B cell (primary cell): ENCODE results near the gene CREB5. TPM values are rescaled to one million over a fixed set of nuclear protein-coding genes. Genes with fewer than 3 reads are reported as not detected.
"Not testable (repeated sequence)": the region's sequence is repeated elsewhere in the genome, so short reads cannot be mapped to it uniquely, and the experiment has no call there.

Experiments used
- ATAC-seq: fragments of 200-7000 bp; cut with Tn5 transposase; one replicate; pipeline ENCODE4 v1.10.0; 2021; ENCODE audit warnings: low read depth, mild to moderate bottlenecking, moderate number of reproducible peaks, moderate library complexity
- CTCF ChIA-PET: fragments of 350-600 bp; sonication (Branson Sonifier 250); formaldehyde crosslinking; loops from one replicate; lab custom pipeline; 2021; ENCODE audit warnings: antibody characterized with exemption, inconsistent platforms; lab: Charles Lee
- POLR2A ChIA-PET: fragments of 350-600 bp; sonication (Branson Sonifier 250); formaldehyde crosslinking; loops from one replicate; lab custom pipeline; 2021; ENCODE audit warnings: antibody characterized with exemption; lab: Charles Lee
- DNase-seq: peaks from one replicate; pipeline ENCODE4 v3.0.0; 2013
- H2AFZ ChIP-seq: 2 replicates; pipeline ENCODE4 v1.6.1; 2012; ENCODE audit warnings: mild to moderate bottlenecking, low read depth, low read length; ENCODE audit not compliant: insufficient read depth, poor library complexity, severe bottlenecking
- H3K27ac ChIP-seq, 2 donors: 1 replicate in 1 of 2; 2 replicates in 1 of 2; pipeline ENCODE4 v1.5.1; 2012 to 2013; ENCODE audit warnings: low read length in 2 of 2, mild to moderate bottlenecking in 2 of 2, moderate library complexity in 1 of 2
- H3K27me3 ChIP-seq, 4 experiments: fragments of 200-600 bp in 1 of 4; sonication (generic) in 1 of 4; replicated peaks in 1 of 4; 1 replicate in 2 of 4; 2 replicates in 2 of 4; pipeline versions ENCODE4 v1.6.1 to v1.7.0; 2013 to 2016; ENCODE audit warnings: low read length in 3 of 4, mild to moderate bottlenecking in 2 of 4, mixed read lengths in 1 of 4, moderate library complexity in 1 of 4; ENCODE audit not compliant: insufficient read depth in 4 of 4, control insufficient read depth in 3 of 4; ENCODE audit errors: control extremely low read depth in 1 of 4
- H3K36me3 ChIP-seq, 2 experiments: replicated peaks in 1 of 2; 1 replicate in 1 of 2; 2 replicates in 1 of 2; pipeline versions ENCODE4 v1.6.1 to v1.7.1; 2013; ENCODE audit warnings: low read length in 1 of 2; ENCODE audit not compliant: insufficient read depth in 2 of 2, control insufficient read depth in 1 of 2; ENCODE audit errors: control extremely low read depth in 1 of 2, extremely low read depth in 1 of 2
- H3K4me1 ChIP-seq, 2 donors: fragments of 200-600 bp in 1 of 2; sonication (generic) in 1 of 2; 1 replicate in 1 of 2; 2 replicates in 1 of 2; pipeline versions ENCODE4 v1.5.1 to v1.6.1; 2013 to 2017; ENCODE audit warnings: low read length in 2 of 2; ENCODE audit not compliant: control insufficient read depth in 2 of 2, insufficient read depth in 2 of 2
- H3K4me2 ChIP-seq: replicated peaks from 2 replicates; pipeline ENCODE3; 2012; ENCODE audit warnings: mild to moderate bottlenecking, low read depth, low read length; ENCODE audit not compliant: poor library complexity, severe bottlenecking
- H3K4me3 ChIP-seq, 5 experiments: fragments of 200-600 bp in 1 of 5; sonication (generic) in 1 of 5; 1 replicate in 3 of 5; 2 replicates in 2 of 5; pipeline versions ENCODE4 v1.5.1 to v1.7.0; 2011 to 2016; ENCODE audit warnings: low read length in 4 of 5, mild to moderate bottlenecking in 4 of 5, low read depth in 2 of 5, control low read depth in 1 of 5, moderate library complexity in 1 of 5; ENCODE audit not compliant: insufficient read depth in 1 of 5; ENCODE audit errors: control extremely low read depth in 1 of 5, extremely low read depth in 1 of 5
- H3K79me2 ChIP-seq: fragments of 200-600 bp; sonication (generic); one replicate; pipeline ENCODE4 v1.6.0; 2016; ENCODE audit warnings: low read length; ENCODE audit not compliant: control insufficient read depth, insufficient read depth
- H3K9ac ChIP-seq: fragments of 200-600 bp; sonication (generic); 2 replicates; pipeline ENCODE4 v1.6.1; 2017; ENCODE audit warnings: mild to moderate bottlenecking, low read length, moderate library complexity
- H3K9me3 ChIP-seq, 3 donors: one replicate each; pipeline versions ENCODE4 v1.6.1 to v1.7.1; 2013; ENCODE audit warnings: low read length in 2 of 3; ENCODE audit not compliant: control insufficient read depth in 2 of 3, insufficient read depth in 1 of 3; ENCODE audit errors: control extremely low read depth in 1 of 3
- H4K20me1 ChIP-seq: 2 replicates; pipeline ENCODE4 v1.6.0; 2012; ENCODE audit warnings: mild to moderate bottlenecking, low read length; ENCODE audit not compliant: insufficient read depth, control insufficient read depth, poor library complexity, severe bottlenecking
- H3K27ac Mint-ChIP-seq: one replicate; pipeline ENCODE4 v1.8.0; 2021; ENCODE audit warnings: mixed read lengths
- H3K27me3 Mint-ChIP-seq: one replicate; pipeline ENCODE4 v1.8.0; 2021; ENCODE audit warnings: mixed read lengths
- H3K4me1 Mint-ChIP-seq: one replicate; pipeline ENCODE4 v1.8.0; 2021; ENCODE audit warnings: mixed read lengths
- H3K4me3 Mint-ChIP-seq: one replicate; pipeline ENCODE4 v1.8.0; 2021; ENCODE audit warnings: mixed read lengths
- H3K9me3 Mint-ChIP-seq: one replicate; pipeline ENCODE4 v1.8.0; 2022; ENCODE audit warnings: mixed read lengths; ENCODE audit not compliant: insufficient read depth
- CTCF ChIP-seq: fragments of 200-600 bp; IDR thresholded peaks from one replicate; pipeline ENCODE4 v1.8.0; 2022; ENCODE audit warnings: antibody characterized with exemption, mild to moderate bottlenecking
- EZH2 ChIP-seq: IDR thresholded peaks from 2 replicates; pipeline ENCODE4 v1.6.1; 2012; ENCODE audit warnings: borderline replicate concordance, low read depth, mild to moderate bottlenecking, moderate library complexity, low read length; ENCODE audit not compliant: insufficient read depth, poor library complexity, severe bottlenecking
- WGBS: methylation state at CpG from one replicate; pipeline ENCODE4 v1.1.5; 2013; ENCODE audit warnings: missing lambda C conversion rate; ENCODE audit not compliant: insufficient coverage; 5-methylcytosine and 5-hydroxymethylcytosine counted together
- intact Hi-C: fragments of 100-400 bp; cut with micrococcal nuclease; formaldehyde crosslinking; loops from one replicate; pipeline ENCODE4 v1.10.0; 2022
- polyA plus RNA-seq: library from polyadenylated mRNA; depleted of rRNA; stranded (reverse); fragments of >200 nt; gene quantifications from 2 replicates; pipeline ENCODE4 v1.2.3, GENCODE V29; 2012
- total RNA-seq, 2 donors: library from RNA; stranded (reverse); fragments of 120-200 nt in 1 of 2; gene quantifications; 1 replicate in 1 of 2; 2 replicates in 1 of 2; pipeline versions ENCODE4 v1.2.3 to v1.2.4, GENCODE V29; 2013 to 2022

Gene CREB5
- total and polyA plus RNA-seq, 2 donors (not counting 1 experiment from before 2014, with no cell fraction given) = 0.05 to 0.95 TPM

- ATAC-seq = no peak
- Mint-ChIP-seq H3K27me3 (peaks cover 7% of the 10 kb centered on the region), H3K9me3 (no peaks in the 10 kb centered on the region), H3K4me3 (no peak overlapping the region), H3K27ac (no peak overlapping the region), H3K4me1 (no peaks in the 10 kb centered on the region)
- H2AFZ ChIP-seq = no peak overlapping the region
- no CpG with 5 or more reads among the region's 3 CpGs for WGBS
- DNase-seq = no peak
- intact Hi-C loops = no loop called here
- no peak overlapping the region for H3K9ac ChIP-seq
- no peaks in the 10 kb centered on the region for H3K9me3 ChIP-seq
- H4K20me1 ChIP-seq = no peaks in the 10 kb centered on the region
- H3K27ac ChIP-seq = no peak overlapping the region
- H3K4me1 ChIP-seq = no peaks in the 10 kb centered on the region
- H3K4me3 ChIP-seq = no peak overlapping the region
- no peaks in the 10 kb centered on the region for H3K36me3 ChIP-seq
- no peak for TF ChIP-seq CTCF
- no peak for TF ChIP-seq EZH2
- no peaks in the 10 kb centered on the region for H3K79me2 ChIP-seq
- POLR2A ChIA-PET = no interaction called here
- H3K27me3 ChIP-seq = no peaks in the 10 kb centered on the region
- CTCF ChIA-PET = interaction anchor here (0.8 to 2.3 kb wide), 3 partner anchors 9 to 21 kb away, joined by 3 to 7 read pairs (median 3); no protein-coding TSS in a partner anchor
- H3K4me2 ChIP-seq = no peak overlapping the region
Measured at GRCh38 chr7:28400838-28401360, 11.4 kb upstream of the CREB5 start.

GRCh38 chr7:28401567-28401966 lies 10.8 kb upstream of the CREB5 start:
- CTCF ChIA-PET = not testable (repeated sequence)
- WGBS = no CpG with 5 or more reads among the region's 4 CpGs

More at GRCh38 chr7:28401567-28401966, 10.8 kb upstream of the CREB5 start:
- H3K27ac Mint-ChIP-seq, H3K4me3 ChIP-seq, POLR2A ChIA-PET, H3K79me2 ChIP-seq, H4K20me1 ChIP-seq, H3K36me3 ChIP-seq, H3K9ac ChIP-seq, H3K27ac ChIP-seq, intact Hi-C loops, H3K4me3 Mint-ChIP-seq, H3K4me1 ChIP-seq, DNase-seq, H3K4me2 ChIP-seq, H3K9me3 Mint-ChIP-seq, H2AFZ ChIP-seq, ATAC-seq, H3K4me1 Mint-ChIP-seq, H3K9me3 ChIP-seq, H3K27me3 ChIP-seq: not testable (repeated sequence)
- H3K27me3 Mint-ChIP-seq = peaks cover 14% of the 10 kb centered on the region
